Epithelial cell of esophagus (primary cell): ENCODE results near the gene GPR4.

Experiments
- DNase-seq: peaks from one replicate; pipeline ENCODE4 v3.0.0; 2010; ENCODE audit warnings: low read depth
- H3K4me3 ChIP-seq: 2 replicates; pipeline ENCODE4 v1.5.1; 2011; ENCODE audit warnings: mild to moderate bottlenecking, low read length, control low read depth
- CTCF ChIP-seq: IDR thresholded peaks from 2 replicates; pipeline ENCODE4 v1.5.1; 2011; ENCODE audit warnings: low read depth, mild to moderate bottlenecking, low read length, control low read depth, inconsistent platforms; ENCODE audit not compliant: insufficient read depth; ENCODE audit errors: missing control alignments

GPR4 gene

GRCh38 chr19:45601524-45602374 lies at the start of gene GPR4:
GPR4 (minus strand) TSS chr19:45602212; CDS start chr19:45591866, 10,346 bp downstream.
- no peak within 1 kb of the TSS for H3K4me3 ChIP-seq
- TF ChIP-seq CTCF = no peak
- DNase-seq = no peak

- DNase-seq = no peak
- no peak overlapping the region for H3K4me3 ChIP-seq
- TF ChIP-seq CTCF = no peak
These were observed 48.7 kb upstream of the GPR4 start for GRCh38 chr19:45650722-45651121.

GRCh38 chr19:45646345-45646698 lies 44.3 kb upstream of the GPR4 start:
- DNase-seq = no peak
- no peak for TF ChIP-seq CTCF
- H3K4me3 ChIP-seq = no peak overlapping the region

GRCh38 chr19:45645631-45646344 lies 43.8 kb upstream of the GPR4 start:
- TF ChIP-seq CTCF = no peak
- no peak overlapping the region for H3K4me3 ChIP-seq
- peak; percentile 67 for DNase-seq

GRCh38 chr19:45645068-45645630 lies 43.1 kb upstream of the GPR4 start:
- H3K4me3 ChIP-seq = no peak overlapping the region
- DNase-seq = no peak
- TF ChIP-seq CTCF = no peak

GRCh38 chr19:45643927-45644771 lies 42.1 kb upstream of the GPR4 start:
- DNase-seq = no peak
- no peak for TF ChIP-seq CTCF

More at GRCh38 chr19:45643927-45644771, 42.1 kb upstream of the GPR4 start:
- H3K4me3 ChIP-seq = no peak overlapping the region
